ENCODE results near the gene DDX50.

- TF ChIP-seq, protein P1, sequence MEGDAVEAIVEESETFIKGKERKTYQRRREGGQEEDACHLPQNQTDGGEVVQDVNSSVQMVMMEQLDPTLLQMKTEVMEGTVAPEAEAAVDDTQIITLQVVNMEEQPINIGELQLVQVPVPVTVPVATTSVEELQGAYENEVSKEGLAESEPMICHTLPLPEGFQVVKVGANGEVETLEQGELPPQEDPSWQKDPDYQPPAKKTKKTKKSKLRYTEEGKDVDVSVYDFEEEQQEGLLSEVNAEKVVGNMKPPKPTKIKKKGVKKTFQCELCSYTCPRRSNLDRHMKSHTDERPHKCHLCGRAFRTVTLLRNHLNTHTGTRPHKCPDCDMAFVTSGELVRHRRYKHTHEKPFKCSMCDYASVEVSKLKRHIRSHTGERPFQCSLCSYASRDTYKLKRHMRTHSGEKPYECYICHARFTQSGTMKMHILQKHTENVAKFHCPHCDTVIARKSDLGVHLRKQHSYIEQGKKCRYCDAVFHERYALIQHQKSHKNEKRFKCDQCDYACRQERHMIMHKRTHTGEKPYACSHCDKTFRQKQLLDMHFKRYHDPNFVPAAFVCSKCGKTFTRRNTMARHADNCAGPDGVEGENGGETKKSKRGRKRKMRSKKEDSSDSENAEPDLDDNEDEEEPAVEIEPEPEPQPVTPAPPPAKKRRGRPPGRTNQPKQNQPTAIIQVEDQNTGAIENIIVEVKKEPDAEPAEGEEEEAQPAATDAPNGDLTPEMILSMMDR (IDR thresholded peaks at IDR 0.05), result no peak
- TF ChIP-seq POLR2A (IDR thresholded peaks at IDR 0.05; ENCODE audit: low read depth) (no peak), POLR2AphosphoS5 (IDR thresholded peaks at IDR 0.05) (peak in 1 of 2 donors; percentile 42), EP300 (IDR thresholded peaks at IDR 0.05) (no peak)
These were observed 29.3 kb upstream of the DDX50 start for GRCh38 chr10:68871731-68872342.
